SJCRH30 (cell line): ENCODE data around the gene FBXO45. TPM values are rescaled to one million over a fixed set of nuclear protein-coding genes. Genes with fewer than 3 reads are reported as not detected.
A peak's percentile ranks its signal among the peaks of the same experiment; 100 is the strongest.
"Not testable (repeated sequence)": the region's sequence is repeated elsewhere in the genome, so short reads cannot be mapped to it uniquely, and the experiment has no call there.

Experiments
- DNase-seq, 2 experiments: peaks; one replicate each; pipeline ENCODE4 v3.0.0-alpha.2; 2015 to 2020
- H3K27ac ChIP-seq: fragments of 250-450 bp; sonication (Bioruptor Pico); 2 replicates; pipeline ENCODE4 v1.5.1; 2020; ENCODE audit warnings: mild to moderate bottlenecking, moderate library complexity
- H3K27me3 ChIP-seq: fragments of 250-450 bp; sonication (Bioruptor Pico); 2 replicates; pipeline ENCODE4 v1.5.1; 2020; ENCODE audit warnings: mild to moderate bottlenecking, moderate library complexity
- H3K36me3 ChIP-seq: fragments of 250-450 bp; sonication (Bioruptor Pico); 2 replicates; pipeline ENCODE4 v1.5.1; 2020; ENCODE audit warnings: mild to moderate bottlenecking, moderate library complexity
- H3K4me1 ChIP-seq: fragments of 250-450 bp; sonication (Bioruptor Pico); 2 replicates; pipeline ENCODE4 v1.5.1; 2020; ENCODE audit warnings: mild to moderate bottlenecking, moderate library complexity
- H3K4me3 ChIP-seq: fragments of 250-450 bp; sonication (Bioruptor Pico); 2 replicates; pipeline ENCODE4 v1.5.1; 2020; ENCODE audit warnings: mild to moderate bottlenecking, moderate library complexity
- H3K9me3 ChIP-seq: fragments of 250-450 bp; sonication (Bioruptor Pico); replicated peaks from 2 replicates; pipeline ENCODE4 v1.5.1; 2020; ENCODE audit warnings: mild to moderate bottlenecking, moderate library complexity
- total RNA-seq: library from RNA; depleted of rRNA; stranded (reverse); fragments of >200 nt; shearing (Covaris generic); gene quantifications from 2 replicates; pipeline ENCODE4 v1.2.3, GENCODE V29; 2014

Gene FBXO45
- total RNA-seq, 1 experiment from 2014 or later = 32.3 TPM

DNA sequence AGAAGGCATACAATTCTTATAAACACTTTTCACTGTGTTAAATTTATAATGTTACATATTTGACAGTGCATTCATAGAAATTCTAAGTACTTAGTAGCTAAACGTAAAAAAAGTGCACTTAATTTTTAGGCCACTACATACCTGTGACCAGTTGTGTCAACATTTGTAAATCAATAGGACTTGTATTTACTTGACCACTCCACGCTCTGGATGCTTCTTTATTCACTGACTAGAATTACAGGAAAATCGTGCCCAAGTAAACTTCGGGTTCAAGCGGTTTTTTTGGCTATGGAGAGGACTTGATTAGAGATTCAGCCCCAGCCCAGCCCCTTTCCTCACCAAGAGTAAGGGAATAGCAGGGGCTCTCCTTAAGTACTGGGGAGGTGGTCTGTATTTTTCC is 21.9 kb upstream of the FBXO45 start:
- H3K36me3 ChIP-seq = no peaks in the 10 kb centered on the region
- H3K27ac ChIP-seq = no peak overlapping the region
- H3K27me3 ChIP-seq = peaks cover under 1% of the 10 kb centered on the region; the same call in 1 of the 2 replicates
- DNase-seq = no peak
- H3K9me3 ChIP-seq = peaks cover 4% of the 10 kb centered on the region; the same call in 1 of the 2 replicates
- H3K4me3 ChIP-seq = no peak overlapping the region
- H3K4me1 ChIP-seq = no peaks in the 10 kb centered on the region

- Histone ChIP-seq H3K4me1 (no peaks in the 10 kb centered on the region), H3K27me3 (no peaks in the 10 kb centered on the region), H3K9me3 (no peaks in the 10 kb centered on the region), H3K27ac (no peak overlapping the region), H3K4me3 (no peak overlapping the region), H3K36me3 (no peaks in the 10 kb centered on the region)
- no peak for DNase-seq
Measured at GRCh38 chr3:196547067-196547466, 21.4 kb upstream of the FBXO45 start.

DNA sequence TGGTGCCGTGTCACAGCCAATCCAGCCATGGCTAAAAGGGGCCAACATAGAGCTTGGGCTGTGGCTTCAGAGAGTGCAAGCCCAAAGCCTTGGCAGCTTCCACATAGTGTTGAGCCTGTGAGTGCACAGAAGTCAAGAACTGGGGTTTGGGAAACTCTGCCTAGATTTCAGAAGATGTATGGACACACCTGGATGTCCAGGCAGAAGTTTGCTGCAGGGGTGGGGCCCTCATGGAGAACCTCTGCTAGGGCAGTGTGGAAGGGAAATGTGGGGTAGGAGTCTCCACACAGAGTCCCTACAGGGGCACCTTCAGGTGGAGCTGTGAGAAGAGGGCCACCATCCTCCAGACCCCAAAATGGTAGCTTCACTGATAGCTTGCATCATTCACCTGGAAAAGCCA is 19.1 kb upstream of the FBXO45 start:
- not testable (repeated sequence) for DNase-seq, H3K9me3 ChIP-seq, H3K27ac ChIP-seq, H3K4me3 ChIP-seq, H3K27me3 ChIP-seq, H3K4me1 ChIP-seq, H3K36me3 ChIP-seq

- not testable (repeated sequence) for H3K27ac ChIP-seq, H3K27me3 ChIP-seq, H3K4me3 ChIP-seq, H3K4me1 ChIP-seq, DNase-seq, H3K9me3 ChIP-seq, H3K36me3 ChIP-seq
Measured at GRCh38 chr3:196550172-196550571, 18.3 kb upstream of the FBXO45 start.

DNA sequence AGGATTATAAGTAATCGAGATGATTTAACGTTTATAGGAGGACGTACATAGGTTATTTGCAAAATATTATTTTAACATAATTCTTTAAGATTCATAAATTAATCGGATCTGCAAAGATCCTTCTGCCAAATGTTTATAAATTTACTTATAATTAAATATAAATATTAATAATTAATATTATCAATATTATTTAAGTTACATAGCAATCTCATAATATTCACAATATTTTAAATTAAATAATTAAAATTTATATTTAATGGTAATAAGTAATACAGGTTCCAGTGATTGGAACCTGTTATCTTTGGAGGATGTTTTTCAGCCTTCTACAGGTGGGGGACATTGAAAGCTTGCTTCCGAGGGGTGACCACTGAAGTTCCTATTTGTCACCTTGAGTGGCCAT is 16.2 kb upstream of the FBXO45 start:
- no peak overlapping the region for H3K4me3 ChIP-seq
- H3K9me3 ChIP-seq = no peaks in the 10 kb centered on the region
- H3K36me3 ChIP-seq = no peaks in the 10 kb centered on the region

DNA sequence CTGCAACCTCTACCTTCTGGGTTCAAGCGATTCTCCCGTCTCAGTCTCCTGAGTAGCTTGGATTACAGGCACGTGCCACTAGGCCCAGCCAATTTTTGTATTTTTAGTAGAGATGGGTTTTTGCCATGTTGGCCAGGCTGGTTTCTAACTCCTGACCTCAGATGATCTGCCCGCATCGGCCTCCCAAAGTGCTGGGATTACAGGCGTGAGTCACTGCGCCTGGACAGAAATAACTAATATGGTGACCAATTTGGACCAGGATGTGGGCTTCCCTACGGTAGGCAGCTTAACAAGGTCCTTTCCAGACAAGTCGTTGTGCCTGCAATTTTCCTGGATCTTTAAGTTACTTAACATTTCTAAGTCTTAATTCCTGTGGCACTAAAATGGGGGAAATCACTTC is 14.9 kb upstream of the FBXO45 start:
- Histone ChIP-seq H3K36me3 (no peaks in the 10 kb centered on the region), H3K9me3 (no peaks in the 10 kb centered on the region), H3K4me1 (no peaks in the 10 kb centered on the region), H3K27me3 (no peaks in the 10 kb centered on the region), H3K27ac (no peak overlapping the region), H3K4me3 (no peak overlapping the region)
- no peak for DNase-seq

More for the DNA sequence above, 16.2 kb upstream of the FBXO45 start:
- DNase-seq = no peak
- no peaks in the 10 kb centered on the region for H3K4me1 ChIP-seq
- H3K27ac ChIP-seq = no peak overlapping the region
- H3K27me3 ChIP-seq = no peaks in the 10 kb centered on the region

DNA sequence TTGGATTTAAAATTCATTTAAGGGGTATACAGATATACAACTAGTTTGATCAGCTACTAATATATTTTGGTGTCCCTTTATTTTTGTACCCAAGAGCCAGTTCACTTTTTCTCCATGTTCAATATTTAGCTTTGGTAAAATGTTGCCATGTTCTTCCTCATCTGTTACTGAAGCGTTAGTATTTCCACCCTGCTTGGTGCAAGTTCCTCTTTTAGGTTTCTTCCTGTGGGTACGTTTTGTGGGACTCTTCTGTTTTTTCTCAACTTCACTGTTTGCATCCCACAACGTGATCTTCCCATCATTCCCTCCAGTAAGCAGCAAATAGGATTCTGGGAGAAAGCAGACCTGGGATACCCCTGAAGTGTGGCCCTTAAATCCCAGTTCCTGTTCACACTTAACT is 14.3 kb upstream of the FBXO45 start:
- no peak overlapping the region for H3K27ac ChIP-seq
- H3K9me3 ChIP-seq = no peaks in the 10 kb centered on the region
- no peak for DNase-seq
- H3K4me1 ChIP-seq = no peaks in the 10 kb centered on the region
- H3K27me3 ChIP-seq = no peaks in the 10 kb centered on the region
- H3K4me3 ChIP-seq = no peak overlapping the region
- H3K36me3 ChIP-seq = no peaks in the 10 kb centered on the region

GRCh38 chr3:196555295-196555694 is 13.2 kb upstream of the FBXO45 start:
- Histone ChIP-seq H3K9me3 (no peaks in the 10 kb centered on the region), H3K27me3 (no peaks in the 10 kb centered on the region), H3K36me3 (no peaks in the 10 kb centered on the region), H3K27ac (no peak overlapping the region), H3K4me3 (no peak overlapping the region), H3K4me1 (no peaks in the 10 kb centered on the region)
- DNase-seq = no peak

GRCh38 chr3:196557236-196557635 is 11.2 kb upstream of the FBXO45 start:
- Histone ChIP-seq H3K27ac (no peak overlapping the region), H3K36me3 (no peaks in the 10 kb centered on the region; the same call in 1 of the 2 replicates), H3K4me1 (no peaks in the 10 kb centered on the region), H3K4me3 (no peak overlapping the region), H3K27me3 (no peaks in the 10 kb centered on the region), H3K9me3 (no peaks in the 10 kb centered on the region)
- DNase-seq = no peak

GRCh38 chr3:196558476-196558875 is 10.0 kb upstream of the FBXO45 start:
- Histone ChIP-seq H3K27me3 (no peaks in the 10 kb centered on the region), H3K4me3 (no peak overlapping the region), H3K27ac (no peak overlapping the region), H3K36me3 (no peaks in the 10 kb centered on the region; the same call in 1 of the 2 replicates), H3K9me3 (no peaks in the 10 kb centered on the region), H3K4me1 (no peaks in the 10 kb centered on the region)
- DNase-seq = no peak

DNA sequence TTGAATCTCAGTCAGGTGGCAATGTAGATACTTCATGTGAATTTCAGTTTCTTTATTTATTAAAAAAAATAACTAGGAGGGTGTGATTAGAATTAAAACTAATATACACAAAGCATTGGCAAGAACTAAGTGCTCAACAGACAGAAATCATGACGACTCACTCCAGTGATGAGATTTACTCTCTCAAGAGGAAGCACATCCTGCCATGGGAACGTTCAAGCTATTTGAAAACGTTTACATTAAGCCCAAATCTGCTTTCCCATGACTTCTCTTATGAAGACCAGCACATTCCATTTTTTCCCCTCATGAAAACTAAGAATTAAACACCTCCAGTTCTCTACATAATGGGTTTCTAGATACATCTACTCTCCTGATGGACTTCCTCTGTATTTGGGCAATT is 8.6 kb upstream of the FBXO45 start:
- H3K4me3 ChIP-seq = no peak overlapping the region
- H3K36me3 ChIP-seq = no peaks in the 10 kb centered on the region; the same call in 1 of the 2 replicates
- no peaks in the 10 kb centered on the region for H3K4me1 ChIP-seq
- no peak for DNase-seq
- no peaks in the 10 kb centered on the region for H3K27me3 ChIP-seq
- H3K9me3 ChIP-seq = no peaks in the 10 kb centered on the region
- no peak overlapping the region for H3K27ac ChIP-seq

DNA sequence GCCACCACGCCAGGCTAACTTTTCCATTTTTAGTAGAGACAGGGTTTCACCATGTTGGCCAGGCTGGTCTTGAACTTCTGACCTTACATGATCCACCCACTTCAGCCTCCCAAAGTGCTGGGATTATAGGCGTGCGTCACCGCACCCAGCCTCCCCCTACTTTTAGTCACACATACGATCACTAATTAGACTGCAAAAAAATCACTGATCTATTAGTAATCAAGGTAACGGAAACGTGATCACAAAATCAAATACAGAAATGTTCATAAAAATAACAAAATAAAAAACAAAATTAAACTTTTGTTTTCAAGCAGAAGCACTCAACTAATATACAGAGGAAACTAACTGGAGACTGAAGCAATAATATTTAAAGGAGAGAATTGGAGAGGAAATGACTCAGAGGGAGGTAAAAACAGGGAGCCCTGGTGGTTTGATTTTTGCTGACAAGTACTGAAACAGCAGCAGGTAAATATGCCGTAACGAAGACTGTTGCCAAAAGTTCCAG is 4.7 kb upstream of the FBXO45 start:
- H3K36me3 ChIP-seq = peaks cover 2% of the 10 kb centered on the region

DNA sequence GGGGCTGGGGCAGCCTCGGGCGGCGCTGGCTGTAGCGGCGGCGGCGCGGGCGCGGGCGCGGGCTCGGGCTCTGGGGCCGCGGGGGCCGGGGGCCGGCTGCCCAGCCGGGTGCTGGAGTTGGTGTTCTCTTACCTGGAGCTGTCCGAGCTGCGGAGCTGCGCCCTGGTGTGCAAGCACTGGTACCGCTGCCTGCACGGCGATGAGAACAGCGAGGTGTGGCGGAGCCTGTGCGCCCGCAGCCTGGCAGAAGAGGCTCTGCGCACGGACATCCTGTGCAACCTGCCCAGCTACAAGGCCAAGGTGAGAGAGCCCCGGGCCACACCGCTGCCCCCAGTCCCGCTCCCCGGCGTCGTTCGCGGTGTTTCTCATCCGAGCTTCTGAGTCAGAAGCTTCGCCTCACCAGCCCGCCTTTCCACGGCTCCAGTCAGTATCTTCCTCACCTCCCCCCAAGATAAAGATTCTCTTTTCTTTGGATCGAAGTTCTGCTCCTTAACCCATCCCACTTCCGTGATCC is 600 bp downstream of the FBXO45 start:
- peak; percentile 27 for DNase-seq
- peaks cover 2% of the 10 kb centered on the region; the same call in 1 of the 2 replicates for H3K36me3 ChIP-seq
- no peaks in the 10 kb centered on the region for H3K27me3 ChIP-seq
- no peaks in the 10 kb centered on the region for H3K4me1 ChIP-seq
- no peaks in the 10 kb centered on the region for H3K9me3 ChIP-seq
- no peak overlapping the region for H3K27ac ChIP-seq
- H3K4me3 ChIP-seq = peak overlapping the region; percentile 79

More for the DNA sequence above, 4.7 kb upstream of the FBXO45 start:
- Histone ChIP-seq H3K27me3 (no peaks in the 10 kb centered on the region), H3K27ac (no peak overlapping the region), H3K4me1 (no peaks in the 10 kb centered on the region), H3K4me3 (no peak overlapping the region), H3K9me3 (no peaks in the 10 kb centered on the region)
- DNase-seq = no peak

DNA sequence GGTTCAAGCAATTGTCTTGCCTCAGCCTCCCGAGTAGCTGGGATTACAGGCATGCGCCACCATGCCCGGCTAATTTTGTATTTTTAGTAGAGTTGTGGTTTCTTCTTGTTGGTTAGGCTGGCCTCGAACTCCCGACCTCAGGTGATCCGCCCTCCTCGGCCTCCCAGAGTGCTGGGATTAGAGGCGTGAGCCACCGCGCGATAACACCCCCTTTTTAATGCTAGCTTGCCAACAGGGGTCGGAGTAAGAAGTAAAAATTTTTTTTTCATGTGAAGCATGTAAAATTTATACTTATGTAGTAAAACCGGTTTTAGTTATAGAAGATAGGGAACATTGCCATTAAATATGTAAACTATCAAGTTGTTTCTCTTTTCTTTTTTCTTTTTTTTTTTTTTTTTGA is 1.9 kb downstream of the FBXO45 start:
- H3K9me3 ChIP-seq, H3K27ac ChIP-seq, DNase-seq, H3K36me3 ChIP-seq, H3K4me1 ChIP-seq, H3K27me3 ChIP-seq, H3K4me3 ChIP-seq: not testable (repeated sequence)

DNA sequence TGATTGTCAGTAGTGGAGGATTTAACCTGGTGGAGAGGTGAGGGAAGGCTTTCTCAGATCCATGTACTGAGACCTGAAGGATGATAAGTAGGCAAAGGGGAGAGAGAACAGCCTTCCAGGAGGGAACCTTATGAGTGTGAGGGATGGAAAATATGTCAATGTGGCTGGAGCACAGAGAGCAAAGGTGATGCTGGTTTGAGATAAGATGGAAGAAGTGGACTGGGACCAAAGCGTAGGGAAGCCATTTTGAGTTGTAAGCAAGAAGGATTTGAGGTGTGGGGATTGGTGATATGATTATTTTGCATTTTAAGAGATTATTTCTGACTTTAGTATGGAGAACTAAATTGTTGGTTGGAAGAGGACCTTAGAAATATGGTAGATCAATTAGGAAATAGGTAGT is 3.9 kb downstream of the FBXO45 start:
- DNase-seq = no peak
- Histone ChIP-seq H3K36me3 (no peaks in the 10 kb centered on the region; the same call in 1 of the 2 replicates), H3K27me3 (no peaks in the 10 kb centered on the region), H3K4me1 (no peaks in the 10 kb centered on the region), H3K4me3 (no peak overlapping the region), H3K27ac (no peak overlapping the region), H3K9me3 (no peaks in the 10 kb centered on the region)

GRCh38 chr3:196585044-196585757 is 16.7 kb downstream of the FBXO45 start:
- H3K4me3 ChIP-seq = no peak overlapping the region
- no peak overlapping the region for H3K27ac ChIP-seq
- H3K36me3 ChIP-seq = peaks cover 18% of the 10 kb centered on the region
- no peaks in the 10 kb centered on the region for H3K27me3 ChIP-seq
- H3K9me3 ChIP-seq = no peaks in the 10 kb centered on the region
- no peak for DNase-seq
- no peaks in the 10 kb centered on the region for H3K4me1 ChIP-seq
